NT2/D1 (cell line): Measurements from ENCODE around the gene PTPN6.

Experiments
- YY1 ChIP-seq: IDR thresholded peaks from 2 replicates; pipeline ENCODE4 v1.6.1; 2011; ENCODE audit not compliant: insufficient read length, insufficient read depth
- ZNF274 ChIP-seq: IDR thresholded peaks from 2 replicates; pipeline ENCODE4 v1.6.1; 2011; ENCODE audit warnings: mild to moderate bottlenecking, low read depth, low read length

DNA sequence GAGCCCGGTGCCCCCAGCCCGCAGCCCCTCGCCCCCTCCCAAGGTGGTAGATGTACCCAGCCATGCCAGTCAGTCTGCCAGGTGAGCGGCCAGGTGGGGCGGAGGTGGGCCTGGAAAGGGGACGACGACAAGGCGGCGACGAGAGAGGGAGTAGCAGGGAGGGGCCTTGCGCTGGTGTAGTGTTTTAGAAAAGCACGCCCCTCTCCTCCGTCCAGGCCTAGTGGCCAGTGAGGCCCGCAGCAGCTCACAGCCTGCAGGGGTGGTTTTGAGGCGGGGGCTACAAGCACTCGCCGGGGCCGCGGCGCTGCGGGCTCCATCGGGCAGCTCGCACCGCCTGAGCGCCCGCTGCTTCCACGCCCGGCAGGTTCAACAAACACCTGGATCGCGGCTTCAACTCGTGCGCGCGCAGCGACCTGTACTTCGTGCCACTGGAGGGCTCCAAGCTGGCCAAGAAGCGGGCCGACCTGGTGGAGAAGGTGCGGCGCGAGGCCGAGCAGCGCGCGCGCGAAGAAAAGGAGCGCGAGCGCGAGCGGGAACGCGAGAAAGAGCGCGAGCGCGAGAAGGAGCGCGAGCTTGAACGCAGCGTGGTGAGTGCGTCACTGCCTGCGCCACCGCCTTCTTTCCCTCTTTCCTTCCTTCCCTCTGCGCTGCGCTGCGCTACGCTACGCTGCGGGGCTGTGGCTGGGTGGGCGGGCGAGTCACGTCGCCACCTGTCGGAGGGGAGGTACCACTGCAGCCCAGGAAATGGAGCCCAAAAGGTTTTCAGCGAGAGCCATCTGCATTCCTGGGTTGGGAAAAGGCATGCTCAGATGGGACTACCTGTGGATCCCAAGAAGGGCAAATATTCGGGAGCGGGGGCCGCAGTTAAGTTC, 13.4 kb upstream of the PTPN6 start:
- TF ChIP-seq YY1 (peak; percentile 40), ZNF274 (no peak)
